GM19455 (cell line): ENCODE data around the gene CRYM.
"Not testable (repeated sequence)": the region's sequence is repeated elsewhere in the genome, so short reads cannot be mapped to it uniquely, and the experiment has no call there.

Source experiments
- ATAC-seq: cut with Tn5 transposase; IDR thresholded peaks from one replicate; pipeline ENCODE4 v1.9.1; 2021; ENCODE audit not compliant: unreplicated experiment

CRYM gene

DNA sequence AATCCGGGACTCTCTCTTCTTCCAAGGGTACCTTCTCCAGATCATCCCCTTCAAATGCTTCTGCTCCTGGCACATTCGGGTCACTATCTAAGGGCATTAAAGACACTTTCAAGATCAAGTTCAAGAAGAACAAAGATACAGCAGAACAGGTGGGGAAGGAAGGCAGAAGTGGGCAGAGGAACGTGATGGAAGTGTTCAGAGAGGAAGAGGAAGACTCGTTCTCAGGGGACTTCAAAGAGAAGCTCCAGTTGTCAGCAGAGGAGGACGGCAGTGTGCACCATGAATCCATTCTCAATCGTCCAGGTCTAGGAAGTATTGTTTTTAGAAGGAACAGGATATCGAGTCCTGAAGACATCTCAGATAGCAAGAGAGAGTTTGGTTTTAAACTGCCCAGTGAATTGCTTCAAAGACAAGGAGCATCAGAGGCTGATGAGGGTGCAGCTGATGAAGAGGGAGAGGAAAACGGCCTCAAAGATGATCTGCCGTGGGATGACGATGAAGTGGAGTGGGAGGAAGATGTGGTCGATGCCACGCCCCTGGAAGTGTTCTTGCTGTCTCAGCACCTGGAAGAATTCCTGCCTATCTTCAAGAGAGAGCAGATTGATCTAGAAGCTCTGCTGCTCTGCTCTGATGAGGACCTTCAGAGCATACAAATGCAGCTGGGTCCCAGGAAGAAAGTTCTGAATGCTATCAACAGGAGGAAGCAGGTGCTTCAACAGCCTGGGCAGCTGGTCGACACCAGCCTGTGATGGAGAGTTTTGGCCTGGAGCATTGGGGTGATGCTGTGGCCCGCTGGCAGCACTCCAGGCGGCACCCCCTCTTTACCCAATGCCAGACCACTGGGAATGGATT lies 27.8 kb downstream of the CRYM start:
- no peak for ATAC-seq

DNA sequence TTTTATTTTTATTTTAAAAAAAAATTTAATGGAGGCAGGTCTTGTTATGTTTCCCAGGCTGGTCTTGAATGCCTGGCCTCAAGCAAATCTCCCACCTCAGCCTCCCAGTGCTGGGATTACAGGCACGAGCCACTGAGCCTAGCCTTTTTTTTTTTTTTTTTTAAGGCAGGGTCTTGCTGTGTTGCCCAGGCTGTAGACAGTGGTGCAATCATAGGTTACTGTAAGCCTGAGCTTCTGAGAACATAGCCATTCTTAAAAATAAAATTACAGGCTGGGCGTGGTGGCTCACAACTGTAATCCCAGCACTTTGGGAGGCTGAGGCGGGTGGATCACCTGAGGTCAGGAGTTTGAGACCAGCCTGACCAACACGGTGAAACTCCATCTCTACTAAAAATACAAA lies 29.9 kb downstream of the CRYM start:
- not testable (repeated sequence) for ATAC-seq

DNA sequence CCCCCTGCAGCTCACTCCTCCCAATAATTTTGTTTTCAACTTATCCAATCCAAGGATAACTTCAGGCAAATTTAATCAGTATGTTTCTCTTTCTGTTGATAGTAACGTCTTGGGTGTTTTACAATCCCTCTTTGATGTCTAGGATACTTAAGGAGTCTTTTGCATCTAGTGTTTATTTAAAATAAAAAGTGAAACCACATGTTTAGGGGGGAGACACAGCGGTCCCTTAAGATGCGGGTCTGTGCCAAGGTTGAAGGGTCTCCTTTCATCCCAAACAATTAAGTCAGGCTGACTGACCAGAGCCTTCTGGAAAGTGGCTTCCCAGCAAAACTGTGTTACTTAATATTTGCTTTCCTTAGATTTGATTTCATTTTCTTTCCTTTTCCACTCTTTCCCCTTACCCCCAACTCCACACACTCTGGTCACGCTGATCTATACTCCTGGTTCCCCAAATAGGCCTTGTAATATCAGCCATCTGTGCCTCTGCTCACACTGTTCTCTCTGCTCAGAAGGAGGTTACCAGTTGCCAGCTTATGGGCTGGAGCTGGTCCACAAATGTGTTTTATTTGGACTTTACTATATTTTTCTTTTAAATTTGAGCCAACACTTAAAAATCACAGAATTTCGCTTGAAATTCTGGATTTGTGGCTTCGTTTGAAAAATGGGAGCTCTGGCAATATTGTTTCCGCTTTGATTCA lies 33.4 kb downstream of the CRYM start:
- no peak for ATAC-seq

DNA sequence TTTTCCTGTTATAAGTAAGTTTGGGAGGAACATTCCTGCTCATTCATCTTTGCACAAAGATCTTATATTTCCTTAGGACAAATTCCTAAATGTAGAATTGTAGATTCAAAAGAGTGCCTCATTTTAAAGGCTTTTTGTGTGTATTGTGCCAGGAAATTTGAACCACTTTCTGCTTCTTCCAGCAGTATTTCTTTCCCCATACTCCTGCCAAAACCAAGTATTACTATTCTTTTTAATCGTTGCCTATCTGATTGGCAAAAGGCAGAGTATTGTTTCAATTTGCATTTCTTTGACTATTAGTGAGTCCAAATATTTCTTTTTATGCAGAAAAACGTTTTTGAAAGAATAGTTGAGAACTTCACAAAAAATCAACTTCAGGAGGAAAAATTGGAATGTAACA lies 35.3 kb downstream of the CRYM start:
- no peak for ATAC-seq

DNA sequence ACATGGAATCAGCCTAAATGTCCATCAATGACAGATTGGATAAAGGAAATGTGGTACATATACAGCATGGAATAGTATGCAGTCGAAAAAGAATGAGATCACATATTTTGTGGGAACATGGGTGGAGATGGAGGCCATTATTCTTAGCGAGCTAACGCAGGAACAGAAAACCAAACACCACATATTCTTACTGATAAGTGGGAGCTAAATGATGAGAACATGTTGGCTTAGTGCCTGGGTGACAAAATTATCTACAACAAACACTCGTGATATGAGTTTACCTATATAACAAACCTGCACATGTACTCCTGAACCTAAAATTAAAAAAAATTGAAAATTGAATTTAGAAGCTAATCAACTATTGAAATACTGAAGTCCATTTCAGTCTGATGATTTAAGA lies 38.4 kb downstream of the CRYM start:
- no peak for ATAC-seq

DNA sequence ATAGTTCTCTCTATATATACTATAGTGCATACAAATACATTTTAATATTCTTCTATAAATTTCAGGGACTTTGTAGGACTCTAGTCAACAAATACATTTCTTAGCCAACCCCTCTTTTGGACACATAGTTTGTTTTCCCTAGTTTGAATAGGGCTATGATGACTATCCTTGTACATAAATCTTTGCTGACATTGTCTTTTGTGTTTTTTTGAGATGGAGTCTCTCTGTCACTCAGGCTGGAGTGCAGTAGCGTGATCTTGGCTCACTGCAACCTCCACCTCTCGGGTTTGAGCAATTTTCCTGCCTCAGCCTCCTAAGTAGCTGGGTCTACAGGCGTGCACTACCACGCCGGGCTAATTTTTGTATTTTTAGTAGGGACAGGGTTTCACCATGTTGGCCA lies 41.3 kb downstream of the CRYM start:
- no peak for ATAC-seq

DNA sequence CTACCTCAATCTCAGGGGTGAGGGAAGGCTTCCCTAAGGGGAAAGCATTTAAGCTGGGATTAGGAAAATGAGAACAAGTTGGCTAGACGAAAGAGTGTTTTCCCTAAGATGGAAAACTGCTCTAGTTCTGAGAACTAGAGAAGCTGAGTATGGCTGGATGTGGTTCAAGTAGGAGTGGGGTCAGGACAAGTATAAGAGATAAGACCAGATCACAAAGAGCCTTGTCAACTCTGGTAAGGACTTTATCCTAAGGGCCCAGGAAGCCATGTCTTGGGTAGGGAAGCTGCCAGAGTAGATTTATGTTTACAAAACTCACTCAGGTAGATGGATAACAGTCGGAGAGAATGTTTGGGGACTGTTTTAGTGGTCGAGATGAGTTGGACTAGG lies 42.9 kb downstream of the CRYM start:
- ATAC-seq = no peak

DNA sequence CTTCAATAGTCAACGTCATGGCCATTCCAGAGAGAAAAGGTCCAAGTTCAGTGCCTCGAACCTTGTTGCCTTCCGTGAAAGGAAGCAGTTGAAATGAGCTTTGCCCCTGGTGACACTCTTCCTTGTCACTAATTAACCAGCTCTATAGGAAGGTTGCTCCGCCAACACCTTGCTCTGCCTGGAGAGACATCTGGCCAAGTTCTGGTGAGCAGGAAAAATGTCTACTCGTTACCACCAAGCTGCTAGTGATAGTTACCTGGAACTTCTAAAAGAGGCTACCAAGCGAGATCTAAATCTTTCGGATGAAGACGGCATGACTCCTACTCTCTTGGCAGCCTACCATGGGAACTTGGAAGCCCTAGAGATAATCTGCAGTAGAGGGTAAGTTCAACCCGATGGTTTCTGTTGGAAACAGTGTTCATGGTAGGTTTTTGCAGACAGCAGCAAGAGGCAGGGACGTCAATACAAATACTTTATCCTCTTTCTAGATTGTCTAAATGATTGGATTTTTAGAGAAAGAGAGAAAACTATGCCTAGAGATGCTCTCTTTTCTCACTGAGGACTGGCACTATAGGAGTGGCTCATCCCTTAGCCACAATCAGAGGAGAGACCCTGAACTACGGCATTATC lies 44.5 kb downstream of the CRYM start, which contains the start of gene ANKS4B:
Gene ANKS4B, plus strand, starts transcription at position 179 of the 630 bp plus-strand sequence. Its CDS starts 39 bp downstream, at position 218.
- ATAC-seq = no peak

DNA sequence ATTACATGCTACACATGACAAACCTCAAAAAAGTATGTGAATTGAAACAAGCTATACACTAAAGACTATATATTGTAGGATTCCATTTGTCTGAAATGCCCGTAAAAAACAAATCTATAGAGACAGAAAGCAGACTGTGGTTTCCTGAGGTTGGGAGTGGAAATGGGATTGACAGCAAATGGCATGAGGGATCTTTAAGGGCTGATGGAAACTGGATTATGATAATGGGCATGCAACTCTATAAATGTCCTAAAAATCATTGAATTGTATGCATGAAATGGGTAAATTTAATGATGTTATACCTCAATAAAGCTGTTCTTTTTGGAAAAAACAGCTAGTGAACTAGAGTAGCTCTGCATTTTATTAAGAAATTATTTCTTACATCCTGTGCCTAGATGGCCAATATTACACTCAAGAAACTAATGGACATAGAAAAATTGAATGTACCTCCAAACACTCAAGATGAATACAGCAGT lies 45.0 kb downstream of the CRYM start:
- no peak for ATAC-seq

DNA sequence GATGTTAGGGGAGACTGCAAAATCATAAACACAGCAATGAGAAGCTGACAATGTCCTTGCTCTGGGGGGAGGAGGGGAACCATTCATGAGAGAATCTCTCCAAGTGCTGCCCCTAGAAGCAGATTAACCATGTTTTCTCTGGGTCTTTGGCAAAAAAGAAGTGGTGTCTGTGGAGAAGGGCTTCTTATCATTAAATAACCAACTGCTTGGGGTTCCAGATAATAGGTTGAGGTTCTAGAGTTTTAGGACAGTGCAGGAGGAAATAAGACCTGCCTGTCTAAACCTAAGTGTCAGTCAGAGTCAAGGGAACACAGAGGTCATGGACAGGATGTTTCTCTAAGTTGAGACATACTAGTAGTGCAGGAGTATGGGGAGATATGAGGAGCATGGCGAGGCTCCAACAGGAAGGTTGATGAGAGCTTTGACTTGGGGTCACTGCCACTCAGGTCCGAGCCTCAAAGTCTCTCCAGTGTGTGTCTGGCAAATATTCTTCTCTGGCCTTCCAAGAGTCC lies 49.7 kb downstream of the CRYM start:
- ATAC-seq = no peak

DNA sequence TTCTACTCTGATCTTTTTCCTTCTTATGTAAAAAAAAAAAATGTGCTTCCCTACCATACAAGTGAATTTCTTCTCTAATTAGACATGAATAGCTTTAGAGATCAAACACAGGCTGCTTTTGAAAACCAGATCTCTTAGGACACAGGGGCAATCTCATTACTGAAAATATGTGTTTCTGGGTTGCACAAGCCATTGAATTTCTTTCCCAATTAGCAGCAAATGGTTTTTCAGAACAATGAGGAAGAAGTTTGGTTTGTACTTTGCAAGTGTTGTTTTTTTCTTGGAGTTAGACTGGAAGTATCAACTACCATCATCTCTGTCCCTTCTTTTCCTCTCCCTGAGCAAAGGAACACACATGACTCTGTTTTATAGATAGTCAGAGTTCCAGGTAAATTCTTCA lies 50.2 kb downstream of the CRYM start:
- no peak for ATAC-seq

DNA sequence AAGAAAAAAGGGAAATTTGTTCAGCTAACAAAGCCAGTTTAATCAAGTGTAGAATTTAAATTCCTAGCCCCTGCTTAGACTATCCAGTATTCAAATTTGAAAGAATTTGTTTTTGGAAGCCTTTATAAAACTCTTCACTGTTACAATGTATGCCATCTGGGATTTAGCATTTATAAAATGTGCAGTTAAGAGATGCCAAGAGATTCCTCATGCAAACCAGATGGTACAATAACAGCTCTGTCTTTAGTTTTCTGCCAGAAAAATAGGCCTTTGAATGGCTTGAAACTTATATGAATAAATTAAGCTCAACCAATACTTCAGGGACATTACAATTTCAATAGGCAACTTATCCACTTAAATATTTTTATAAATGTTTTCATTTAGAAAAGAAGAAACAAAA lies 51.3 kb downstream of the CRYM start:
- ATAC-seq = no peak

DNA sequence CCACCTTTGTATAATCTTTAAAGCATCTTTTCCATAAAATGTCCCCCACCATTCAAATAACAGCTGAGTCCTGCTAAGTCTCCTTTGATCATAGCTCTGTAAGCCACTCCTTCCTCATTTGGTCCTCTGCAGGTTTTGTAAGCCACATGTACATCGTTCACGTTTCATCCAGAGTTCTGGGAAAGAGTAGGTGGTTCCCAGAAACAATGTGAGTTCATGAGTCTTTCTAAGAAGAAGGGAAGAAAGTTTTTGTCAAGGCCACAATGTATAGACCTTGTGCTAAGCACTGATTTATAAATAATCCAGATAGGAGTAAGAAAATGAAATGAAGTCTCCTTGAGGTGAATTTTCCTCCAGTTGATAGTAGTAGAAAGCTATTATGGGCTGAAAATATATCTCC lies 53.3 kb downstream of the CRYM start:
- ATAC-seq = no peak

DNA sequence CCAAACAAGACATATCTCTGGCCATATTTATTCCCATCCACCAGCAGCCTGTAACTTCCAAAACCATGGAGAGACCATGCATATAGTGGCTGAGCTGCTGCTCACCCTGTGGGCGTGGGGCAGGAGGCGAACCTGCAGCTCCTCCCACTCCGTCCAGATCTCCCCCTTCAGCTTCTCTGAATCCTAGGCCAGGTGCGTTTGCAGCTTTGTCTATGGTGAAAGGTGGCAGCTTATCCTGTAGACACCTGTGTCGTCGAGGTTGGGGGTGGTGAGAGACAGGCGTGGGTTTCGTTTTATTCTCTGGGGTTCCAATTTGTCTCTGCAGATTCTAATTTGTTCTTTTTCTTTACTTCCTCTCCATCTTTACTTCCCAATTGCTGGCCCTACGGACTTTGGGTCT lies 54.3 kb downstream of the CRYM start:
- no peak for ATAC-seq

DNA sequence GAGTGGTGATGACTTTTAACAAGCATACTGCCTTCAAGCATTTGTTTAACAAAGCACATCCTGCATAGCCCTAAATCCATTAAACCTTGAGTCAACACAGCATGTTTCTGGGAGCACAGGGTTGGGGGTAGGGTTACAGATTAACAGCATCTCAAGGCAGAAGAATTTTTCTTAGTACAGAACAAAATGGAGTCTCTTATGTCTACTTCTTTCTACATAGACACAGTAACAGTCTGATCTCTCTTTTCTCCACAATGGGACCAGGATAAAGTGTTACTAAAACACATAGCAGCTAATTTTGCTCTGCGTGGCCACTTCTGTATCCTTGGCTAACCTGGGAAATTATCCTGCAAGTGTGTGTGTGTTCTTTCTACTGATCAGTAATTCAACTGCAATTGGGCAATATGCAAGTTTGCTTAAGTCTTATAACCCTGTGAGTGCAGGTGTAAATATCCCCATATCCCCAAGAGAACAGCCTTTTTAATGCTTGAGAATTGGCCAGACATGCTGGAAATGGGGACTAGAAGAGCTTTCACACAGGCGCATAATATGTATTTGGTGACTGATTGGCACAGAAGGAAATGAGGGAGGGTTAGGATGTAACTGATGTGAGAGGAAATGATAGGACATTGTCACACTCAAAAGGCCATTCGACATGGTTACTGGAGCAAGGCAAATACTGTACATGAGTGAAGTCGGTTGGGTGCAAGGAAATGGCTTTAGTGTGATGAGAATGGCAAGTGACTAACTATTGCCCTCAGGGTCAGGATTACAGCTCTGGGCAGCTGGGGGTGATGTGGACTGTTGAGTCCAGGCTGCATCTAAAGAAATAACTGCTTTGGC lies 55.4 kb downstream of the CRYM start:
- ATAC-seq = no peak

DNA sequence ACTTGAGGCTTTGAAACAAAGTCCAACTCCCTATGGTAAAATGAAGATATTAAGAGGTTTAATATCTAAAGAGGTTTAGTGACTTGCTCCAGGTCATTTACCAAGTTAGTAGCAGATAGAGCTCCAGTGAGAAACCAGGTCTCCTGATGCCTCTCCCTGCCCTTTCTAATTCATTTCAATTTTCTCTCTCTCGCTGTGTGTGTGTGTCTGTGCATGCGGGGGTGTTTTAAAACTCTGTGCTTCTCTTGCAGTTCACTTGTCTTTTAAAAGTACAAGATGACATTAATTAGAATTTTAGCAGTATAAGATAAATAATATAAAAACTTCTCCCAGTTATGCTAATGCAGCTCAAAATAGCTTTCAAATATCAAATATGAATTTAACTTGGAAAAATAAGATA lies 58.5 kb downstream of the CRYM start:
- ATAC-seq = no peak

DNA sequence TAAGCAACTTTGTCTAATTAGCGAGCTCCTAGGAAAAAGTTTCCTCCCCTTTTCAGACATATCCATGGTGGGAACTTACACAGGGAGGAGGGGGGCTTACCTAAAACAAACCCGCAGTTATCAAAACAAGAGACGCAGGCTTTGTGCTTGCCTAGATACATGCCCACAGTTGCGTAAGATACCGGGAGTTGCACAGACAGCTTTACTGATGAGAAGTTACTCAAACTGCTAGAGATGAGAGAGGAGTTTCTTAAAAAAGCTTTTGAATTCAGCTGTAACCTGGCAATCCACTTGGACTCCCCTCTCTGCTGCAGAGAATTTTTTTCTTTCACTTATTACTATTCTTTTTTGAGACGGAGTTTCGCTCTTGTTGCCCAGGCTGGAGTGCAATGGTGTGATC lies 59.9 kb downstream of the CRYM start:
- no peak for ATAC-seq

DNA sequence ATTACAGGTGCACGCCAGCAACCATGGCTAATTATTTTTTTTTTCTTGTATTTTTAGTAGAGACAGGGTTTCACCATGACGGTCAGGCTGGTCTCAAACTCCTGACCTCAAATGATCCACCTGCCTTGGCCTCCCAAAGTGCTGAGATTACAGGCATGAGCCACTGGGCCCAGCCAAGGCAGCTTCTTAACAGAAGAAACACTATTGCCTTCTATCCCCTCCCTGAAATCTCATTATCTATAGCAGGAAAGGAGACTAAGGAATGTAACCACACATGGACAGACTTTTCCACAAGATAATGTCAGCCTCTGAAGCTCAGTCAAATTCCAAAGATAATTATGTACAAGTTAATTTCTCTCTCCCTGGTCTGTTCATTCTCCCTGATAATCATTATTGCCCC lies 61.0 kb downstream of the CRYM start:
- ATAC-seq = no peak

DNA sequence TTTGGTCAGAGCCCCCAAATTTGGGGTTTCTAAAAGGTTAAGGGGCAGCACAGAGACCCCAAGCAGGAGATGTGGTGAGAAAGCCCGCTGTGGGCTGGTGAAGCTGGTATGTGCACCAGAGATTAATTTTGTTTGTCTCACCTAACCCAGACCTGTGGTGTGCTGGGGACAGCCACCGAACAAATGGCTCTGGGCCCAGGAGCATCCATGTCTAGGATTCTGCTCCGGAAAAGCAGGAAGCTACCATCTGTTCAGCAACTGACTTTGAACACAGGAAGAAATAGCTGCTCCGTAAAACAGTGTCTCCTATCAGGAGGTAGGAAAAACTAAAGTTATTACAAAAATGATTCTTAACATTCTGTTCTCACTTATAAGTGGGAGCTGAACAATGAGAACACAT lies 64.0 kb downstream of the CRYM start:
- no peak for ATAC-seq

DNA sequence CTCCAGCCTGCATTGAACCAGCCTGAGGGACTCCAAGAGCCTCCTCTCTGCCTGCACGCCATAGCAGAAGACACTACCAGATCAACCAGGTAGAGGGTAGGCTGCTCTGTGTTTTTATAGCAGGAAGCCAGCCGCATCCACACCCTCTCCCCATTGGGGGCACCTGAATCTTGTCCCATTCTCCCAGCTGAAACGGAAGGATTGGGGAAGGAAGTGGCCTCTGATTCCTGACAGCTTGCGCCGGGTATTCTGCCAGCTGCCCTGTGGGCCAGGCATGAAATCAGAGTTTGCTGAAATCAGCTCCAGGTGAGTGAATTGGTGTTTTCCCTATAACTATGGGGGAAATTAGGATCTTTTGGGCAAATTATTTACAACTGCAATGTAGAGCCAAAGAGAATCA lies 66.6 kb downstream of the CRYM start, which contains the start of gene ZP2:
Gene ZP2, minus strand, starts transcription at position 89 of the 400 bp plus-strand sequence. Its CDS starts 27 bp downstream, at position 62.
- no peak for ATAC-seq
